ENCODE results near the gene SLC47A2.
A peak's percentile ranks its signal among the peaks of the same experiment; 100 is the strongest.

Gene SLC47A2

DNA sequence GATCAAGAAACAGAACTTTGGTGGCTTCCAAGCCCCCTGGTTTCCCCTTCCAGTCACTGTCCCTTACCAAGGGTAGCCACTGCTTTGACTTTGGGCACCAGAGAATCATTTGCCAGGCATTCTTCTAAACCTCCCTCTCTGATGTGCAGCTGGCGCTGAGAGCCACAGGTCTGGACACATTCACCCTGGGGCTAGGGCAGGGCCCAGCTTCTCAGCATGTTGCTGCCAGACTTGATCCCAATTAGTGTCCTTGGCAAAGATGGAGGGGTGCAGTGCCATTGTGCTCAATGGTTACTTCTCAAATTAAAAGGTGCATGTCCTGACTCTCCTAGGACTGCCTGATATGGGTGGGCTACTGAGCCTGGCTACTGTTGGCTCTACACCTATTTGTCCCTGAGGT is 7.6 kb upstream of the SLC47A2 start:
- TF ChIP-seq, protein P1, sequence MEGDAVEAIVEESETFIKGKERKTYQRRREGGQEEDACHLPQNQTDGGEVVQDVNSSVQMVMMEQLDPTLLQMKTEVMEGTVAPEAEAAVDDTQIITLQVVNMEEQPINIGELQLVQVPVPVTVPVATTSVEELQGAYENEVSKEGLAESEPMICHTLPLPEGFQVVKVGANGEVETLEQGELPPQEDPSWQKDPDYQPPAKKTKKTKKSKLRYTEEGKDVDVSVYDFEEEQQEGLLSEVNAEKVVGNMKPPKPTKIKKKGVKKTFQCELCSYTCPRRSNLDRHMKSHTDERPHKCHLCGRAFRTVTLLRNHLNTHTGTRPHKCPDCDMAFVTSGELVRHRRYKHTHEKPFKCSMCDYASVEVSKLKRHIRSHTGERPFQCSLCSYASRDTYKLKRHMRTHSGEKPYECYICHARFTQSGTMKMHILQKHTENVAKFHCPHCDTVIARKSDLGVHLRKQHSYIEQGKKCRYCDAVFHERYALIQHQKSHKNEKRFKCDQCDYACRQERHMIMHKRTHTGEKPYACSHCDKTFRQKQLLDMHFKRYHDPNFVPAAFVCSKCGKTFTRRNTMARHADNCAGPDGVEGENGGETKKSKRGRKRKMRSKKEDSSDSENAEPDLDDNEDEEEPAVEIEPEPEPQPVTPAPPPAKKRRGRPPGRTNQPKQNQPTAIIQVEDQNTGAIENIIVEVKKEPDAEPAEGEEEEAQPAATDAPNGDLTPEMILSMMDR (IDR thresholded peaks at IDR 0.05; ENCODE audit: extremely low read depth, insufficient read depth, missing control alignments), result no peak
- no peak for DNase-seq (ENCODE audit: low spot score)
- in situ Hi-C loops (cut with MboI; ENCODE audit: low pct_unique_long_range_greater_than_20kb, low sequenced_read_pairs, unreplicated experiment), result loop anchor here (25.0 kb wide), 1 partner anchor 112 kb away; no protein-coding TSS in a partner anchor

DNA sequence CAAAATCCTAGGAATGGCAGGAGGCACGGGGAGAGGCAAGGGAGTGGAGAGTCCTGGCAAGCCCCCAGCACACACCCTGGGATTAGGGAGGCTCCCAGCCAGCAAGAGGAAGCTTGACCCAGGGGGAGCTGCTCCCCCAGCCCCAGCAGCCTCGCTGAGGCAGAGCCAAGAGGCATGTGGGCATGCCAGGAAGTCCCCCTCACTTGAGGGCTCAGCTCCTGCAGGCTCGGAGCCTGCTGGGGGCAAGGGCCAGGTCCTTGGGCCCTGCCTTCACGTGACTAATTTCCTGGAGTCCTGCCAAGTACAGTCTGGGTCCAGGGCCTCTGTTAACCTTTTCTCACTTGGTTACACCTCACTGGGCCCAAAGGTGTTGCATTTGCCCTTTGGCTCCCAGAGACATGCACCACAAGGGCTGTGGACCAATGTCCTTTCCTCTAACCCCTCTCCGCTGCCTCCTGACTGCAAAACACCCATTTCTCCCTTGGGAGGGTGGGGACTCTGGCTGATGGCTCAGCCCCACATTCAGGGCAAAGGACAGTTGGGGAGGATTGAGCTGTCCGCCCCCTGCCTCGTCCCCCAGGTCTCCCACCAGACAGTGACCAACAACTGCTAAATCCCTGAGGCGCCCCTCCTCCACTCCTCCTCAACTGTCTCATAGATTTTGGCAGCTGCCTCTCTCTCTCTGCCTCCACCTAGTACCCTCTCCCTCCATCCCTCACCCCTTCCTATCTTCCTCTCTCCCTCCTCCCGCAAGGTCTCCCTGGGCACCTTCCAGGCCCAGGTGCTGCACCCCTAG is 4.4 kb upstream of the SLC47A2 start:
- in situ Hi-C loops (cut with MboI; ENCODE audit: low pct_unique_long_range_greater_than_20kb, low sequenced_read_pairs, unreplicated experiment), result loop anchor here (25.0 kb wide), 1 partner anchor 109 kb away; no protein-coding TSS in a partner anchor
- DNase-seq (ENCODE audit: low spot score), result no peak
- TF ChIP-seq, protein P1 (IDR thresholded peaks at IDR 0.05; ENCODE audit: extremely low read depth, insufficient read depth, missing control alignments), result no peak

DNA sequence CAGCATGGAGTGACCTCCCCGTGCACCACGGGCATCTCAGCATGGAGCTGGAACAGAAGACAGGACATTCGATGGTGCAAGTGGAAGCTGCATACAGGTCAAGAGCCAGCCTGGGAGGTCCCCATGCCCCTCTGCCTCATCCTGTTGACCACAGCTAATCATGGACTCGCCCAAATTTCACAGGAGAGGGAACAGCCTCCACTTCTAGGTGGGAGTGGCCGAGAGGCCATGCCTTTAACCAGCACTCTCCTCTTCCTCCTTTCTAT is 3.8 kb upstream of the SLC47A2 start:
- no peak for DNase-seq (ENCODE audit: low spot score)
- TF ChIP-seq, protein P1 (IDR thresholded peaks at IDR 0.05; ENCODE audit: extremely low read depth, insufficient read depth, missing control alignments), result no peak
- in situ Hi-C loops (cut with MboI; ENCODE audit: low pct_unique_long_range_greater_than_20kb, low sequenced_read_pairs, unreplicated experiment), result loop anchor here (25.0 kb wide), 1 partner anchor 108 kb away; no protein-coding TSS in a partner anchor

DNA sequence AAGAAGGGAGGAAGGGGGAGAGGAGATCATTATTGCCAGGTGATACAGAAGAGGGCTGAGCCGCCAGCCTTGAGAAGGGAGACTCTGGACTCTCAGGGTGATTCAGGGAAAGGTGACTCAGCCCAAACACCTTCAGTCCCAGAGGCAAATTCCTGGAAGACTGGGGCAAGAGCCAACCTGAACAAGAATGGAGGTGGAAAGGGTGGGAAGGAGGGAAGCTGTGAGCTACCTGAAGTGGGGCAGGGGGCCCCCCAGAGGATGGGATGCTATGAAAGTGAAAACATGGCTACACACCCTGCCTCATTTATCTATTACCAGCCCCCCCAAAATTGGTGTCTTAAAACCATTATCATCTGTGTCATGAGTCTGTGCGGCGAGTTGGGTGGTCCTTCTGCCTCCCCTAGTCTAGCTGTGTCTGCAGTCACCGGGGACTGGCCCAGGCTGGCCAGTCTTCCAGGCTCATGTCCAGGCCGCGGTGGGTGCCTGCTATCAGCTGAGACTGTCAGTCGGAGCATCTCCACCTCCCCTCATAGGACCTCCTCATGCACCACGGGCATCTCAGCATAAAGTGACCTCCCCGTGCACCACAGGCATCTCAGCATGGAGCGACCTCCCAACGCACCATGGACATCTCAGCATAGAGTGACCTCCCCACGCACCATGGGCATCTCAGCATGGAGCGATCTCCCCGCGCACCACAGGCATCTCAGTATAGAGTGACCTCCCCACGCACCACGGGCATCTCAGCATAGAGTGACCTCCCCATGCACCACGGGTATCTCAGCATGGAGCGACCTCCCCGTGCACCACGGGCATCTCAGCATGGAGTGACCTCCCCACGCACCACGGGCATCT is 3.2 kb upstream of the SLC47A2 start:
- TF ChIP-seq, protein P1 (IDR thresholded peaks at IDR 0.05; ENCODE audit: extremely low read depth, insufficient read depth, missing control alignments), result no peak
- no peak for DNase-seq (ENCODE audit: low spot score)
- in situ Hi-C loops (cut with MboI; ENCODE audit: low pct_unique_long_range_greater_than_20kb, low sequenced_read_pairs, unreplicated experiment), result loop anchor here (25.0 kb wide), 1 partner anchor 107 kb away; no protein-coding TSS in a partner anchor

DNA sequence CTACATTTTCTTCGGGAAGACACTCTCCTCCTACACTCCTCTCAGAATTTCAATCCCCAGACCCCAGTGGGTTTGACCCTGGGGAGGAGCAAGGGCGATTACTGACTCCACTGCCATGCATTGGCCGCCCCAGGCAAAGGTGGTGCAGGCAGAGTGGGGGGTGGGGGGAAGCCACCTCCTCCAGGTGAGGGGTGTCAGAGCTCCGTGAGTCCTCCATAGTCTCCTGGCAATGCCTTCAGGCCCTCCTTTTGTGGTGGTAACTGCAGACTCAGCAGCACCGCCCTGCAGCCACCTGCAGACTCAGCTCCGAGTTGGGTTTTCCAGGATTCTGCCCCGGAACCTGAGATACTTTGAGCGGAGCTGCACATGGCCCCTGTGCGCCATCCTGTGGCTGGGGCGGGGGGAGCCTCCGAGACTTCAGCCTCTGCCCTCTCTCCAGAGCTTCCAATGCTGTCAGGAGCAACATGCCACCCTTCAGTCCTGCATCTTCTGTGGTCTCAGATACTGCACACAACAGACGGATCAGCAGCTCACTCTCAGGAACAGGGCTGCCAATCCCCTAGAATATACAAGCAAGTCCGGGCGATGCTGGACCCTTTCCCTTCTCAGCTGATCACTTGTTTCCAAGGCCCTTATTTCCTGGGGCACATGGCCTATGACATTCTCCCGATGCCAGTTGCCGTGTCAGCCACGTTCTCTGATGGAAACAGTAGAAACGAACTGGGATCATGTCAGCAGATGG is 2.4 kb upstream of the SLC47A2 start:
- in situ Hi-C loops (cut with MboI; ENCODE audit: low pct_unique_long_range_greater_than_20kb, low sequenced_read_pairs, unreplicated experiment), result loop anchor here (25.0 kb wide), 1 partner anchor 106 kb away; no protein-coding TSS in a partner anchor
- TF ChIP-seq, protein P1 (IDR thresholded peaks at IDR 0.05; ENCODE audit: extremely low read depth, insufficient read depth, missing control alignments), result peak; percentile 22
- DNase-seq (ENCODE audit: low spot score), result no peak

DNA sequence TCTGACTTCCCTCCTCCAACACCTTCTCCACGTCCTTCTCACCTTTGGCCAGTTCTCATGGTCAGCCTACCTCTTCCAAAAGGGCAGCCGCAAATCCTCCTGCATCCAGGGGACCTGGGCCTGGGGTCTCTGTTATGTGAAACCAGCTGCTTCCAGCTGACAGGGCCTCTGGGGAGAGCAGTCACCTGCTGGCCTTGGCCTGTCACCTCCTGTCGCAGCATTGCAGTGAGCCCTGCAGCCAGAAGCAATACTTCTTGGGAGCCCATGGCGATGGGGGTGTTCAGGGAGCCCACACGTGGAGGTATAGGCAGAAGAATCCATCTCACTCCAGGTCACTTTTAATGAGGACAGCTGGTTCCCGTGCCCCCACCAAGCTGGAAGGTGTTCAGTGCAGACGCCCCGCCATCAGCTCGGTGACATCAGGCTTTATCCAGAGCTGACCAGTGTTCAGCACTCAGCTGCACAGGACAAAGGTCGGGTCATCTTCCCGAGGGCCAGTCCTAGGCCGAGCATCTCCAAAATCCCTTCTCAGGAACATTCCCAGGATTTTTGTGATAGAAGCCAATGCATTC is 1.7 kb upstream of the SLC47A2 start:
- TF ChIP-seq, protein P1 (IDR thresholded peaks at IDR 0.05; ENCODE audit: extremely low read depth, insufficient read depth, missing control alignments), result no peak
- in situ Hi-C loops (cut with MboI; ENCODE audit: low pct_unique_long_range_greater_than_20kb, low sequenced_read_pairs, unreplicated experiment), result loop anchor here (25.0 kb wide), 1 partner anchor 106 kb away; no protein-coding TSS in a partner anchor
- no peak for DNase-seq (ENCODE audit: low spot score)

Measured in GM13977 (cell line).